Esophagus muscularis mucosa (tissue), 4 donors: ENCODE measurements around the gene ITPKC. TPM values are rescaled to one million over a fixed set of nuclear protein-coding genes. Genes with fewer than 3 reads are reported as not detected.
"Not testable (repeated sequence)": the region's sequence is repeated elsewhere in the genome, so short reads cannot be mapped to it uniquely, and the experiment has no call there.

ENCODE experiments used
- DNase-seq: peaks from one replicate; pipeline ENCODE4 v3.0.0-alpha.2; 2017; ENCODE audit errors: extremely low spot score
- H3K27ac ChIP-seq, 4 donors: fragments of 200-600 bp; sonication (generic); replicated peaks in 1 of 4; 1 replicate in 3 of 4; 2 replicates in 1 of 4; pipeline ENCODE4 v1.5.1; 2016 to 2019; ENCODE audit warnings: mild to moderate bottlenecking in 1 of 4
- H3K27me3 ChIP-seq, 4 donors: fragments of 200-600 bp; sonication (generic); one replicate each; pipeline versions ENCODE4 v1.5.1 to v1.6.0; 2016 to 2019
- H3K36me3 ChIP-seq, 4 donors: fragments of 200-600 bp; sonication (generic); one replicate each; pipeline ENCODE4 v1.5.1; 2016 to 2019
- H3K4me1 ChIP-seq, 4 donors: fragments of 200-600 bp; sonication (generic); one replicate each; pipeline ENCODE4 v1.5.1; 2016 to 2019
- H3K4me3 ChIP-seq, 4 donors: fragments of 200-600 bp; sonication (generic); 1 replicate in 2 of 4; 2 replicates in 2 of 4; pipeline ENCODE4 v1.5.1; 2016 to 2019; ENCODE audit warnings: mild to moderate bottlenecking in 4 of 4, moderate library complexity in 1 of 4
- H3K9me3 ChIP-seq, 4 donors: fragments of 200-600 bp; sonication (generic); 1 replicate in 3 of 4; 2 replicates in 1 of 4; pipeline ENCODE4 v1.5.1; 2016 to 2019
- CTCF ChIP-seq, 3 experiments: fragments of 200-600 bp in 2 of 3; fragments of 450-650 bp in 1 of 3; sonication (generic) in 2 of 3; IDR thresholded peaks; one replicate each; pipeline ENCODE4 v1.5.1; 2017 to 2019; ENCODE audit warnings: antibody characterized with exemption in 3 of 3, mild to moderate bottlenecking in 2 of 3, moderate library complexity in 1 of 3
- EP300 ChIP-seq: sonication (generic); formaldehyde crosslinking; IDR thresholded peaks from one replicate; pipeline ENCODE4 v1.6.1; 2017; ENCODE audit warnings: antibody characterized with exemption
- POLR2A ChIP-seq: fragments of 450-650 bp; IDR thresholded peaks from one replicate; pipeline ENCODE4 v1.6.1; 2017; ENCODE audit warnings: antibody characterized with exemption, moderate library complexity, mild to moderate bottlenecking, low read depth
- POLR2AphosphoS5 ChIP-seq, 2 donors: sonication (generic); formaldehyde crosslinking; IDR thresholded peaks; one replicate each; pipeline ENCODE4 v1.6.1; 2017; ENCODE audit warnings: antibody characterized with exemption in 2 of 2
- WGBS: methylation state at CpG from one replicate; pipeline ENCODE4 v1.1.5; 2018; 5-methylcytosine and 5-hydroxymethylcytosine counted together
- intact Hi-C: fragments of 100-400 bp; cut with DNase I; formaldehyde crosslinking; loops from one replicate; pipeline ENCODE4 v1.15.1; 2023
- total RNA-seq, 4 donors: library from RNA; depleted of rRNA; stranded (reverse); fragments of >200 nt; gene quantifications; one replicate each; pipeline versions ENCODE4 v1.1.0 to v1.2.1, GENCODE V29; 2016

The ITPKC gene
- total RNA-seq, 4 donors from 2014 or later, result 28.7 to 123 (median 33.3) TPM

GRCh38 chr19:40724855-40725254 lies 7.9 kb downstream of the ITPKC start:
- 90% methylated on average over 3 of the region's 3 CpGs for WGBS
- intact Hi-C loops, result no loop called here
- Histone ChIP-seq H3K4me3 (no peak overlapping the region), H3K36me3 (peaks cover 45 to 79% (median 68%) of the 10 kb centered on the region in 4 donors), H3K4me1 (peaks cover 21 to 55% (median 53%) of the 10 kb centered on the region in 4 donors), H3K27me3 (no peaks in the 10 kb centered on the region), H3K9me3 (peaks cover 0 to 3% (median 0%) of the 10 kb centered on the region in 4 donors), H3K27ac (peak overlapping the region in 2 of 4 donors; percentile 13 to 39)
- no peak for TF ChIP-seq CTCF (IDR thresholded peaks at IDR 0.05)
- TF ChIP-seq POLR2A, result no peak
- no peak for TF ChIP-seq EP300
- no peak for TF ChIP-seq POLR2AphosphoS5 (IDR thresholded peaks at IDR 0.05)
- no peak for DNase-seq

- H3K9me3 ChIP-seq, result peaks cover 0 to 3% (median 0%) of the 10 kb centered on the region in 4 donors
- intact Hi-C loops, result no loop called here
- H3K4me3 ChIP-seq, result no peak overlapping the region
- 97% methylated on average over 4 of the region's 4 CpGs for whole genome bisulfite sequencing
- no peak overlapping the region for H3K27ac ChIP-seq
- no peaks in the 10 kb centered on the region for H3K27me3 ChIP-seq
- peaks cover 58 to 91% (median 82%) of the 10 kb centered on the region in 4 donors for H3K36me3 ChIP-seq
- DNase-seq, result no peak
- peaks cover 16 to 41% (median 38%) of the 10 kb centered on the region in 4 donors for H3K4me1 ChIP-seq
- no peak for TF ChIP-seq CTCF (IDR thresholded peaks at IDR 0.05)
- no peak for TF ChIP-seq EP300
- TF ChIP-seq POLR2A, result no peak
- TF ChIP-seq POLR2AphosphoS5 (IDR thresholded peaks at IDR 0.05), result no peak
These were observed 9.4 kb downstream of the ITPKC start for GRCh38 chr19:40726279-40726678.

GRCh38 chr19:40730065-40730464 lies 13.2 kb downstream of the ITPKC start:
- intact Hi-C loops, H3K9me3 ChIP-seq, H3K4me3 ChIP-seq, H3K4me1 ChIP-seq, DNase-seq, H3K27me3 ChIP-seq, H3K27ac ChIP-seq: not testable (repeated sequence)
- peaks cover 86 to 100% (median 99%) of the 10 kb centered on the region in 4 donors for H3K36me3 ChIP-seq
- WGBS, result 94% methylated on average over 5 of the region's 5 CpGs

GRCh38 chr19:40732304-40732703 lies 15.4 kb downstream of the ITPKC start:
- H3K36me3 ChIP-seq, result peaks cover 87 to 100% (median 99%) of the 10 kb centered on the region in 4 donors
- H3K4me3 ChIP-seq, H3K4me1 ChIP-seq, H3K27me3 ChIP-seq, DNase-seq, H3K9me3 ChIP-seq, intact Hi-C loops, H3K27ac ChIP-seq: not testable (repeated sequence)
- 96% methylated on average over 16 of the region's 16 CpGs for WGBS

- Histone ChIP-seq H3K4me3 (no peak overlapping the region), H3K9me3 (no peaks in the 10 kb centered on the region), H3K27ac (no peak overlapping the region), H3K36me3 (peaks cover 88 to 100% (median 99%) of the 10 kb centered on the region in 4 donors), H3K27me3 (no peaks in the 10 kb centered on the region), H3K4me1 (no peaks in the 10 kb centered on the region)
- intact Hi-C loops, result no loop called here
- WGBS, result 98% methylated on average over 13 of the region's 13 CpGs
- TF ChIP-seq EP300 (no peak), CTCF (IDR thresholded peaks at IDR 0.05) (no peak), POLR2AphosphoS5 (IDR thresholded peaks at IDR 0.05) (no peak), POLR2A (no peak)
- DNase-seq, result no peak
These were observed 16.2 kb downstream of the ITPKC start for GRCh38 chr19:40733149-40733548.
